Measurements from ENCODE around the gene LAIR1.

LAIR1 gene

GRCh38 chr19:54312436-54313377 is 52.0 kb downstream of the LAIR1 start, which contains the start of gene LILRA5:
LILRA5 (minus strand) TSS chr19:54313166; CDS start chr19:54313019, 147 bp downstream.
- no peak for DNase-seq

- DNase-seq = no peak
These were observed 52.7 kb downstream of the LAIR1 start for GRCh38 chr19:54312011-54312410.

- no peak for DNase-seq
These were observed 53.2 kb downstream of the LAIR1 start for GRCh38 chr19:54311486-54311885.

GRCh38 chr19:54310543-54310942 is 54.2 kb downstream of the LAIR1 start:
- no peak for DNase-seq

- DNase-seq = no peak
These were observed 54.9 kb downstream of the LAIR1 start for GRCh38 chr19:54309811-54310210.

GRCh38 chr19:54307389-54308020 is 57.2 kb downstream of the LAIR1 start:
- no peak for DNase-seq

GRCh38 chr19:54305141-54305540 is 59.6 kb downstream of the LAIR1 start:
- DNase-seq = no peak

GRCh38 chr19:54302257-54302656 is 62.5 kb downstream of the LAIR1 start:
- no peak for DNase-seq
